CD4-positive, alpha-beta T cell treated with Interleukin-15 for 4 hours (primary cell): Measurements from ENCODE around the gene TIAM1.

Source experiments
- DNase-seq: peaks from one replicate; pipeline ENCODE4 v3.0.0-alpha.2; 2020; ENCODE audit warnings: low spot score

Gene TIAM1

GRCh38 chr21:31173881-31174555 is 170.0 kb downstream of the TIAM1 start:
- no peak for DNase-seq

GRCh38 chr21:31172328-31172727 is 171.7 kb downstream of the TIAM1 start:
- DNase-seq, result no peak

DNA sequence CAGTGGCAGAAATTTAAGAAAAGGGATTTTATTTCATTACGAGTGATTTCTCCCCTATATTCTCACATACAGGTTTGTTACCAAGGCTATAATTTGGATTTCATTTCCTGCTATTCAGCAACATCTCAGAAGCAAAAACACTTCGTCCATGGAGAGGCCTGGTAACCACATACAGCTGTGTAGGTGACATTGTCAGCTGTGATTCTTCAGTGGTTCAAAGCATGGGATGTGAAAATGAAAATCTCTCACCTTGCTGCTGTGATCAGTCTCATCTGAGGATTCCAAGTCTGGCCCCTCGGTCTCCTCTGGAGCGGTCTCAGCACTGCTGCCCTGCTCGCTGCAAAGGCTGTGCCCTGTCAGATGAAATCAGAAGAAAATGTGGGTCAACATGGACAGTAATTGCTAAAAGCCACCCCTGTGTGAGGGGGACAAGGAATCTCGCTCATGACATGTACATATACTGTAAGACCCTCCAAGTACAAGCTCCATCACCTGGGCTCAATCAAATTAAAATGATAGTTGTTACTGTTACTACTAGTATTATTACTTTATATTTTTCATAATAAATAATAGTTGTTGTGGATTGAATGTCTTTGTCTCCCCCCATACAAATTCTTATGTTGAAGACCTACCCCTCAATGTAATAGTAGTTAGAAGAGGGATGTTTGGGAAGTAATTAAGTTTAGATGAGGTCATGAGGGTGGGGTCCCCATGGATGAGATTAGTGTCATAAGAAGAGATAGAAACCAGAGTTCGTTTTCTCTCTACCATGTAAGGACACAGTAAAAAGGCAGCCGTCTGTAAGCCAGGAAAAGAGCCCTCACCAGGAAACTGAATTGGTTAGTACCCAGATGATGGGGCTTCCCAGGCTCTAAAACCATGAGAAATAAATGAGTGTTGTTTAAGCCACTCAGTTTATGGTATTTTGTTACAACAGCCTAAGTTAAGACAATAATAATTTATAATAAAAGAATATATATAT is 179.1 kb downstream of the TIAM1 start:
- no peak for DNase-seq

- DNase-seq, result no peak
These were observed 181.2 kb downstream of the TIAM1 start for GRCh38 chr21:31162827-31163226.

DNA sequence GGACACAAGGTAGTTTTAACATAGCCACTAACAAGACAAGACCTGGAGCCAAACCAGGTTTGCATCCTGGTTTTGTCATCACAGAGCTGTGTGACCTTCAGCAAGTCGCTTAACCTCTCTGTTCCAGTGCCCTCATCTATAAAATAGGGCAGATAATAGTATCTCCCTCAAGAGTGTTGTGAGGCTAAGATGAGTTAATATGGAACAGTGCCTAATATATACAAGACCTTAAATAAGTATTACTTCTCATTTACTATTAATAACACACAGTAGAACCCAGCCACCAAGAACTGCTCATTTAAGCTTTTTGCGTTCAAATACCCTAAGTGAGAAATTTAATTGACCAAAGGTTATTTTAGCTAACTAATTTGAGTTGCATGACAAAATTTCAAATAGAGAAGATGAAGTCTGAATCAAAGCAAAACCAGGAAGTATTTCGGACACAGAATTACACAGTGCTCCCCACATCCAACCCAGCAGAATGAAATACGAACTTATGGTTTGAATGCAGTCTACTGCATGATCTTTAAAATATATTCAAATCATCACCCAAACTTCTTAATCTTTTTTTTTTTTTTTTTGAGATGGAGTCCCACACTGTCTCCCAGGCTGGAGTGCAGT is 181.9 kb downstream of the TIAM1 start:
- DNase-seq, result no peak

- DNase-seq, result no peak
These were observed 182.9 kb downstream of the TIAM1 start for GRCh38 chr21:31161157-31161556.

- DNase-seq, result no peak
These were observed 184.3 kb downstream of the TIAM1 start for GRCh38 chr21:31159808-31160207.

DNA sequence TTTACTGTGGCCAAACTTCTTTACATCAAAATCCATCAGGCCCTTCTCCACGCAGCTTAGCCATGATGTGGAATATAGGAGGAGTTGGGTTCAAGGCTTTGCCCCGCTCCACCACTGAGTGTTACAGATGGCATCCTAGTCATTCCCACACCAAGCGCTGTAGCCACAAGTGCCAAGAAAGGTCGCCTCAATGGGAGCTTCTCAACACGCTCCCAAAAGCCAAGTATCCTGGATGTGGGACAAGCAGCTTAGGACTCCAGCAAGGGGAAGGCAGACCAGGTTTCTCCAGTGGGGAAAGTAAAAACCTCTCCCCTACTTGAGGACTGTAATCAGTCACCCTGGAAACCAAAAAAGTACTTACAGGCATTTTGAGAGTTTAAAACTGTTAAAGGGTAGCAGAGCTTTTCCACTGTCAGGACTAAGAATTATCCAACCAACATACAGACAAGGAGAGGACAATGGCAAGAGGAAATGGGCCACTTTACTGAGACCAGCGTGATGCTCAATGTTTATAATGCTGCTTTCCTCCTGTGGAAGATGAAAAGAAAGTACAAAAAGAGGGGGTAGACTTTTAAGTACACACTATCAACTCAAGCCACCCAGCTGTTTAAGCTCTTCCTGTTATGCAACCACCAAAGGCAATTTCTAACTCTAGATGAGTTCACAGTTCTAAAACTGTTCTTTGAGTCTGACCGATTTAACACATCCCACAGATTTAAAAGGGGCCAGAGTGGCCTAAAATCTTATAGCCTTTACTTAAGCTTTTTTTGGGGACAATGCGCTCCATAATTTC is 185.1 kb downstream of the TIAM1 start:
- peak; percentile 37 for DNase-seq

DNA sequence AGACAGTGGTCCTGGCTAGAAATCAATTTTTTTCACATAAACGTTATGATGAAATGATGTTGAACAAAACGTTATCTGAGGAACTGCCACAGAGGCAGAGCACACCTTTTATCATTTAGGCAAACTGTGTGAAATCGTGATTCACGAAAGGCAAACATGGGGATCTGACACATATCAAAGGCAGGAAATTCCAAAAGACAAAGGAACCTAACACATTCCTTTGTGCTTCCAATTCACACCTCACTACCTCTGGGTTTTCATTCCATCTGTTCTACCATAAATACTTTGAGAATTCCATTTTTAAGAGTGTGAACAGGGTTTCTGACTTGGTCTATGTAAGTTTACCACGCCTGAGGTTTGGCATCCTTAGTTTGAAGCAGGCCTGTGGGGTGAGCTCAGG is 186.3 kb downstream of the TIAM1 start:
- no peak for DNase-seq

GRCh38 chr21:31156662-31157061 is 187.4 kb downstream of the TIAM1 start:
- no peak for DNase-seq

- DNase-seq, result no peak
These were observed 187.9 kb downstream of the TIAM1 start for GRCh38 chr21:31156169-31156568.

- DNase-seq, result no peak
These were observed 192.7 kb downstream of the TIAM1 start for GRCh38 chr21:31151156-31152045.

DNA sequence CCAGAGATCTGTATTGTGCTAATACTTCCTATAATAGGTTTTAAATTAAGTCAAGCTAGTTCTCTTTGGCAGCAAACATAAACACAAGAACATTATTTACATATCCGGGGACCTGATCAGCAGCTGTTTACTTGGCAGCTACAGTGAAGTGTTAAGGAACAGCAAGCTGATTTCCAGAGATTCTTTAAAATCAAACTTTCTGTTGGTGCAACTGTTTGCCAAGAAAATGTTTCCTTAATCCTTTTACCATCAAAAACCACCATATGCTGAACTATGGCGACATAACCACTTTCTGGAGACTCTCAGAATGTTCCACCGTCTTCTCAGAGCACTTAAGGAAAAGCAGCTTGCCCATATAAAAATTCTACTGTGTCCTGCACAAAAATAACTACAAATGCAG is 198.8 kb downstream of the TIAM1 start:
- no peak for DNase-seq

- no peak for DNase-seq
These were observed 201.0 kb downstream of the TIAM1 start for GRCh38 chr21:31143036-31143435.

GRCh38 chr21:31142600-31142999 is 201.5 kb downstream of the TIAM1 start:
- DNase-seq, result no peak

DNA sequence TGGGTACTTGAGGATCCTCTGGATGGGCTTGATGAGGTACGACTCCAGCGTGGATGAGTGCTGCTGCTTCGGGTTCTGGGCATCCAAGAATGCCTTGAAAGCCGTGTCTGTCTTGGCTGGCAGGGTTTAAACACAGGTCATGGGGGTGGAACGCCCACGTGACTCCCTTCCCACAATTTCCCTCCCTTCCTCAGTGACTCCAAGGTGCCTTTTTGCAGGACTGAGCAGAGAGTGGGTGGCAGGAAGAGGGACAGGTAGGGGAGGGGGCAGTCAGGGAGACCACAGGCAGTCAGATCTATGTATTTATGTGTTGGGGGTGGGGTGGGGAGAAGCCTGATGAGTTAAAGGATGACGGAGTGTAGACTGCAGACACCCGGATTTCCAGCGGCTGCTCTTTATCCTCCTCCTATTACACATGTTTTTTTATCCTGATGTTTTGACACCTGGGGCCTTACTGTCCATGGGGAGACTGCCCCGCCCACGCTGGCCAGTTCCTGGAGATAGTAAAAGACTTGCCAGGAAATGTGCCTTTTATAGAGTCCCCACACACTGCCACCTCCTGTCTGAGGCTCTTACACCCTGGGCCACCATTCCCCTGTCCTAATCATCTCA is 202.6 kb downstream of the TIAM1 start:
- no peak for DNase-seq

GRCh38 chr21:31140676-31141075 is 203.4 kb downstream of the TIAM1 start:
- DNase-seq, result no peak

DNA sequence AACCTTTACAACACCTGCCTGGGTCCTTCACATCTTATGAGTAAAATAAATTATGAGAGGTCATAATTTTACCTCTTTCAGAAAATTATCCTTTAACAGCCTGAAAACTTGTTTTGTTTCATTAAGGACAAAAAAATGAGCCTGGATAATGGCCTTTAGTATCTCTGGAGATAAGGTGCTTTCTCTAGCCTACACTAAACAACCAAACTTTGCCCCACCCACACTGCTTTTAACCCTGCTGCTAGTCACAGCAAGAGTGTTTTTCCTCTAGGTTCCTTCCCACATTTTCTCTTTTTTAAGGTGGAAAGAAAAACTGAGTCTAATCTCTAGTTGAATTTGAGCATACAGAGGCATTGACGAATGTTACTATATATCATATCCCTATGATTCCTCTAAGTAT is 204.0 kb downstream of the TIAM1 start:
- no peak for DNase-seq

- DNase-seq, result no peak
These were observed 206.1 kb downstream of the TIAM1 start for GRCh38 chr21:31137960-31138359.

DNA sequence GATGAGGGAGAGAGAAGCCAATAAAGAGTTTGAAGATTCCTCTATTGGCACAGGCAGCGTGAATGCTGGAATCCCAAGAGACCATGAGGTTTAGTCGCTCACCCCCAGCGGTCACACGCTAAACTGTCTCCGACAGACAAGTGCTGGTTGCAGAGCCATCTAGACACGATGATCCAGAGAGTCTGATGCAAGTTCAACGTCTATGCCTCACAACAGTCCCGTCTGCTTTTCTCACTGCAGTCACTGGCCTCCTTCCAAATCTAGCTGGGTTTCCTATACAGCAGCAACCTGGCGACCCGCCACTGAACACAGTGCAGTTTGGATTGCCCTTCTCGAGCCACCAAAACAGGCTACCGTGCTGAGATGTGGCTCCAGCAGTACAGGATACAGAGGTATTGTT is 207.2 kb downstream of the TIAM1 start:
- no peak for DNase-seq
